Measurements from ENCODE around the gene MEOX1.

Gene MEOX1

DNA sequence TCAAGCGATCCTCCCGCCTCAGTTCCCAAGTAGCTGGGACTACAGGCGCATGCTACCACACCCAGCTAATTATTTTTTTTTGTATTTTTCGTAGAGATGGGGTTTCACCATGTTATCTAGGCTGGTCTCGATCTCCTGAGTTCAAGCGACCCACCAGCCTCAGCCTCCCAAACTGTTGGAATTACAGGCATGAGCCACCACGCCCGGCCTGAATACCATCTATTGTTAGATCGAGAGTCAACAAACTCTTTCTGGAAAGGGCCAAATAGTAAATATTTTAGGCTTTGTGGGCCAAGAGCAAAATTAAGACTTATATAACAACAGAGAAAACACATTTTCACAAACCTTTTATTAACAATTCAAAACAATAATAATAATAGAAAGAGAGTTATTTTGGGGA, 41.6 kb downstream of the MEOX1 start:
- DNase-seq = no peak
- Histone ChIP-seq H3K4me3 (ENCODE audit: low read depth, low read length) (no peak overlapping the region), H3K9me3 (ENCODE audit: severe bottlenecking) (no peaks in the 10 kb centered on the region), H3K36me3 (no peaks in the 10 kb centered on the region), H3K27me3 (ENCODE audit: insufficient read depth, low read depth, severe bottlenecking) (no peaks in the 10 kb centered on the region), H3K27ac (no peak overlapping the region)
- TF ChIP-seq, protein P1, sequence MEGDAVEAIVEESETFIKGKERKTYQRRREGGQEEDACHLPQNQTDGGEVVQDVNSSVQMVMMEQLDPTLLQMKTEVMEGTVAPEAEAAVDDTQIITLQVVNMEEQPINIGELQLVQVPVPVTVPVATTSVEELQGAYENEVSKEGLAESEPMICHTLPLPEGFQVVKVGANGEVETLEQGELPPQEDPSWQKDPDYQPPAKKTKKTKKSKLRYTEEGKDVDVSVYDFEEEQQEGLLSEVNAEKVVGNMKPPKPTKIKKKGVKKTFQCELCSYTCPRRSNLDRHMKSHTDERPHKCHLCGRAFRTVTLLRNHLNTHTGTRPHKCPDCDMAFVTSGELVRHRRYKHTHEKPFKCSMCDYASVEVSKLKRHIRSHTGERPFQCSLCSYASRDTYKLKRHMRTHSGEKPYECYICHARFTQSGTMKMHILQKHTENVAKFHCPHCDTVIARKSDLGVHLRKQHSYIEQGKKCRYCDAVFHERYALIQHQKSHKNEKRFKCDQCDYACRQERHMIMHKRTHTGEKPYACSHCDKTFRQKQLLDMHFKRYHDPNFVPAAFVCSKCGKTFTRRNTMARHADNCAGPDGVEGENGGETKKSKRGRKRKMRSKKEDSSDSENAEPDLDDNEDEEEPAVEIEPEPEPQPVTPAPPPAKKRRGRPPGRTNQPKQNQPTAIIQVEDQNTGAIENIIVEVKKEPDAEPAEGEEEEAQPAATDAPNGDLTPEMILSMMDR (IDR thresholded peaks at IDR 0.05; ENCODE audit: low read depth, low read length) = no peak

DNA sequence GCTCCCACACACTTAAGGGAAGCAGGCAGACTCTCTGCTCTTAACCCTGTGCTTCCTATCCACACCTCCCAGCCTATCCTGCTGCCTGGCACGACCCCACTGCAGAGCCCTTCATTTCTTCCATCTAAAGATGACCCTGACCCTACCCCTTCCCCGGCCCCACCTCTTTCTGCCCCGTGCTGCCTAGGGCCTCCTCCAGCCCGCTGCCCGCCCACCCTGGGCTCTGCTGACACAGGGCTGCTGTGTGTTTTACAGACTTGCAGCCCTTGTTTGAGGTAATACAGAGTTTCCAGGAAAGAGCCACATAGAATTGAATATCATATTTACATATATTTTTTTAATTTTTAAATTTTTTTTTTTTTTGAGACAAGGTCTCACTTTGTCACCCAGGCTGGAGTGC, 42.0 kb downstream of the MEOX1 start:
- TF ChIP-seq, protein P1 (IDR thresholded peaks at IDR 0.05; ENCODE audit: low read depth, low read length) = no peak
- Histone ChIP-seq H3K27me3 (ENCODE audit: insufficient read depth, low read depth, severe bottlenecking) (no peaks in the 10 kb centered on the region), H3K4me3 (ENCODE audit: low read depth, low read length) (no peak overlapping the region), H3K36me3 (no peaks in the 10 kb centered on the region), H3K9me3 (ENCODE audit: severe bottlenecking) (no peaks in the 10 kb centered on the region), H3K27ac (no peak overlapping the region)
- no peak for DNase-seq

GRCh38 chr17:43618276-43618675, 43.4 kb downstream of the MEOX1 start:
- no peaks in the 10 kb centered on the region for H3K36me3 ChIP-seq
- TF ChIP-seq, protein P1 (IDR thresholded peaks at IDR 0.05; ENCODE audit: low read depth, low read length) = no peak
- DNase-seq = no peak
- no peak overlapping the region for H3K4me3 ChIP-seq (ENCODE audit: low read depth, low read length)
- no peaks in the 10 kb centered on the region for H3K27me3 ChIP-seq (ENCODE audit: insufficient read depth, low read depth, severe bottlenecking)
- H3K9me3 ChIP-seq (ENCODE audit: severe bottlenecking) = no peaks in the 10 kb centered on the region
- no peak overlapping the region for H3K27ac ChIP-seq

DNA sequence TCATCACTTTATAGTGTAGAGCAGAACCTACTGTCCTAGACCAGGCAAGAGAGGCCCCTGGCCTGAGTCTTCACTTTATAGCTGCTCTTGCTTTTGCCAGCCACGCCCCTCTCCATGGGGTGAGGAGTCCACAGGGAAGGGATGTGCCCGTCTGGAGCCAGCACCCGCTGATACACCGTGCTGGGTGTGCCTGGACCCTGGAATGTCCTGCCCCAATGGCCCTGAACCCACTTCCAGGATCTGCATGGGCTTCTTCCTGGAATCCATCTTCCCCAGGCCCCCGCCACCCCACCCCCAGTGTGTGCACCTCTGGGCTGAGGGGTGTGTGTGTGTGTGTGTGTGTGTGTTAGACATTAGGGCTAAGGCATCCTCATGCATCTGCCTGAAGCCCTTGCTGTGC, 44.9 kb downstream of the MEOX1 start:
- H3K36me3 ChIP-seq = no peaks in the 10 kb centered on the region
- TF ChIP-seq, protein P1 (IDR thresholded peaks at IDR 0.05; ENCODE audit: low read depth, low read length) = no peak
- H3K4me3 ChIP-seq (ENCODE audit: low read depth, low read length) = no peak overlapping the region
- H3K9me3 ChIP-seq (ENCODE audit: severe bottlenecking) = peaks cover 2% of the 10 kb centered on the region
- no peak overlapping the region for H3K27ac ChIP-seq
- H3K27me3 ChIP-seq (ENCODE audit: insufficient read depth, low read depth, severe bottlenecking) = no peaks in the 10 kb centered on the region
- no peak for DNase-seq

DNA sequence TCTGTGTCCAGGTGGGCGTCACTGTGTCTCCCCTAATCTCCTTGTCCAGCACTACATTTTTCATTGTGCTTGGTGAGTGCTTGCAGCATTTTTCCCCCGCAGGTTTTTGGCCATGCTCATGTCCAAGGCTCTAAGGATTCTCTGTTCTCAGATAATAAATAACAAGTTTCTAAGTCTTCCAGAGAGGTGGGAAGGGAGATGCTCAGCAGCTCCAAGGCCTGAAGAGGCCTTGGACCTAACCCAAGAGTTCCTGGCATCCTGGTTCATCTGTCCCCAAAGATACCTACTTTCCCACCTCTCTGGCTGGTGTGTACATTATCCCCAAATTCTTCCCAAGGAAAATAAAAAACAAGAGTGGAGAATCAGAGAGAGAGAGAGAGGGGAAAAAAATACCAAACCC, 45.3 kb downstream of the MEOX1 start:
- Histone ChIP-seq H3K9me3 (ENCODE audit: severe bottlenecking) (peaks cover 6% of the 10 kb centered on the region), H3K36me3 (no peaks in the 10 kb centered on the region), H3K4me3 (ENCODE audit: low read depth, low read length) (no peak overlapping the region), H3K27ac (no peak overlapping the region), H3K27me3 (ENCODE audit: insufficient read depth, low read depth, severe bottlenecking) (no peaks in the 10 kb centered on the region)
- DNase-seq = no peak
- TF ChIP-seq, protein P1 (IDR thresholded peaks at IDR 0.05; ENCODE audit: low read depth, low read length) = no peak

GRCh38 chr17:43616029-43616351, 45.7 kb downstream of the MEOX1 start:
- Histone ChIP-seq H3K27ac (no peak overlapping the region), H3K9me3 (ENCODE audit: severe bottlenecking) (peaks cover 10% of the 10 kb centered on the region), H3K36me3 (no peaks in the 10 kb centered on the region), H3K27me3 (ENCODE audit: insufficient read depth, low read depth, severe bottlenecking) (no peaks in the 10 kb centered on the region), H3K4me3 (ENCODE audit: low read depth, low read length) (no peak overlapping the region)
- no peak for DNase-seq
- TF ChIP-seq, protein P1 (IDR thresholded peaks at IDR 0.05; ENCODE audit: low read depth, low read length) = no peak
